GM23338 (cell line): ENCODE measurements around the gene TCEA2. TPM values are rescaled to one million over a fixed set of nuclear protein-coding genes. Genes with fewer than 3 reads are reported as not detected.

Experiments used
- ATAC-seq: fragments of 200-7000 bp; cut with Tn5 transposase; 3 replicates; pipeline ENCODE4 v1.9.1; 2020
- DNase-seq: peaks from one replicate; pipeline ENCODE4 v3.0.0-alpha.2; 2015; ENCODE audit warnings: low spot score
- H2AFZ ChIP-seq: fragments of 200-600 bp; sonication (generic); 2 replicates; pipeline ENCODE4 v1.8.0; 2016; ENCODE audit warnings: antibody characterized with exemption, mild to moderate bottlenecking, moderate library complexity
- H3F3A ChIP-seq: fragments of 200-600 bp; sonication (generic); replicated peaks from 2 replicates; pipeline ENCODE4 v1.8.0; 2017; ENCODE audit warnings: antibody characterized with exemption, mixed run types, low read depth
- H3K27ac ChIP-seq: fragments of 200-600 bp; sonication (generic); 2 replicates; pipeline ENCODE4 v1.6.1; 2016; ENCODE audit warnings: low read depth
- H3K27me3 ChIP-seq: fragments of 200-600 bp; sonication (generic); 2 replicates; pipeline ENCODE4 v1.8.0; 2016; ENCODE audit warnings: mild to moderate bottlenecking, mixed run types, moderate library complexity; ENCODE audit not compliant: insufficient read depth
- H3K36me3 ChIP-seq: fragments of 200-600 bp; sonication (generic); 2 replicates; pipeline ENCODE4 v1.8.0; 2016; ENCODE audit warnings: mild to moderate bottlenecking; ENCODE audit not compliant: insufficient read depth
- H3K4me1 ChIP-seq: fragments of 200-600 bp; sonication (generic); 2 replicates; pipeline ENCODE4 v1.8.0; 2016; ENCODE audit warnings: mild to moderate bottlenecking, moderate library complexity; ENCODE audit not compliant: insufficient read depth
- H3K4me2 ChIP-seq: fragments of 200-600 bp; sonication (generic); 2 replicates; pipeline ENCODE4 v1.7.1; 2017; ENCODE audit warnings: mixed run types
- H3K4me3 ChIP-seq: fragments of 200-600 bp; sonication (generic); 2 replicates; pipeline ENCODE4 v1.6.1; 2016; ENCODE audit warnings: mixed run types
- H3K79me2 ChIP-seq: fragments of 200-600 bp; sonication (generic); replicated peaks from 2 replicates; pipeline ENCODE4 v1.8.0; 2017; ENCODE audit warnings: mild to moderate bottlenecking; ENCODE audit not compliant: insufficient read depth
- H3K9me2 ChIP-seq: fragments of 200-600 bp; sonication (generic); 2 replicates; pipeline ENCODE4 v1.8.0; 2017; ENCODE audit not compliant: insufficient read depth
- H4K20me1 ChIP-seq: fragments of 200-600 bp; sonication (generic); replicated peaks from 2 replicates; pipeline ENCODE4 v1.8.0; 2017; ENCODE audit warnings: mild to moderate bottlenecking; ENCODE audit not compliant: insufficient read depth
- H3K27ac Mint-ChIP-seq: 2 replicates; pipeline ENCODE4 v1.8.0; 2020; ENCODE audit warnings: inconsistent platforms, mild to moderate bottlenecking, moderate library complexity, mixed read lengths
- H3K27me3 Mint-ChIP-seq: 3 replicates; pipeline ENCODE4 v1.8.0; 2022; ENCODE audit warnings: low read depth, mild to moderate bottlenecking, moderate library complexity, mixed read lengths, inconsistent platforms; ENCODE audit not compliant: insufficient read depth, poor library complexity
- H3K36me3 Mint-ChIP-seq: 3 replicates; pipeline ENCODE4 v1.8.0; 2021; ENCODE audit warnings: low read depth, mild to moderate bottlenecking, inconsistent platforms, moderate library complexity, mixed read lengths
- H3K4me1 Mint-ChIP-seq: 3 replicates; pipeline ENCODE4 v1.8.0; 2020; ENCODE audit warnings: mild to moderate bottlenecking, inconsistent platforms, mixed read lengths
- H3K4me3 Mint-ChIP-seq: 3 replicates; pipeline ENCODE4 v1.8.0; 2021; ENCODE audit warnings: moderate library complexity, mild to moderate bottlenecking, inconsistent platforms, mixed read lengths
- H3K9me3 Mint-ChIP-seq: 3 replicates; pipeline ENCODE4 v1.8.0; 2020; ENCODE audit warnings: moderate library complexity, mild to moderate bottlenecking, inconsistent platforms, mixed read lengths
- CREB1 ChIP-seq: fragments of 250-450 bp; sonication (Bioruptor Pico); IDR thresholded peaks from 2 replicates; pipeline ENCODE4 v1.5.0; 2020; ENCODE audit warnings: low read depth, mild to moderate bottlenecking, moderate library complexity
- CTCF ChIP-seq, 2 experiments: fragments of 200-600 bp in 1 of 2; sonication (generic) in 1 of 2; conservative IDR thresholded peaks; 2 replicates each; pipeline versions ENCODE4 v1.5.1 to v1.6.1; 2016 to 2017; ENCODE audit warnings: antibody characterized with exemption in 2 of 2, low read depth in 2 of 2, mild to moderate bottlenecking in 2 of 2, moderate library complexity in 1 of 2
- ETS1 ChIP-seq: IDR thresholded peaks from 2 replicates; pipeline ENCODE4 v1.6.1; 2016; ENCODE audit warnings: antibody characterized with exemption
- EZH2 ChIP-seq: fragments of 200-600 bp; sonication (generic); IDR thresholded peaks from one replicate; pipeline ENCODE4 v1.8.0; 2017; ENCODE audit warnings: antibody characterized with exemption, mild to moderate bottlenecking, low read depth; ENCODE audit not compliant: unreplicated experiment
- EZH2phosphoT487 ChIP-seq: fragments of 200-600 bp; sonication (generic); IDR thresholded peaks from one replicate; pipeline ENCODE4 v1.8.1; 2018; ENCODE audit warnings: antibody characterized with exemption; ENCODE audit not compliant: unreplicated experiment
- JUNB ChIP-seq: IDR thresholded peaks from one replicate; pipeline ENCODE4 v1.6.1; 2016; ENCODE audit warnings: antibody characterized with exemption; ENCODE audit not compliant: unreplicated experiment
- NANOG ChIP-seq: IDR thresholded peaks from 2 replicates; pipeline ENCODE4 v1.6.1; 2016; ENCODE audit warnings: antibody characterized with exemption, borderline replicate concordance
- POLR2AphosphoS5 ChIP-seq: IDR thresholded peaks from 2 replicates; pipeline ENCODE4 v1.6.1; 2016; ENCODE audit warnings: antibody characterized with exemption, low read depth
- STAT1 ChIP-seq: IDR thresholded peaks from one replicate; pipeline ENCODE4 v1.6.1; 2016; ENCODE audit warnings: antibody characterized with exemption; ENCODE audit not compliant: unreplicated experiment
- ZNF114 ChIP-seq: fragments of 250-450 bp; sonication (Bioruptor Pico); IDR thresholded peaks from 2 replicates; pipeline ENCODE4 v1.5.0; 2020; ENCODE audit warnings: mild to moderate bottlenecking, moderate library complexity
- ZNF331 ChIP-seq: fragments of 250-450 bp; sonication (Bioruptor Pico); IDR thresholded peaks from 2 replicates; pipeline ENCODE4 v1.5.0; 2020; ENCODE audit warnings: low read depth, mild to moderate bottlenecking, moderate library complexity
- polyA plus RNA-seq: library from polyadenylated mRNA; unstranded; fragments of >200 nt; fragmentation: Nextera tagmentation; extraction: Ambion mirVana; gene quantifications from 2 replicates; pipeline ENCODE4 v1.2.1, GENCODE V29; 2016
- total RNA-seq: library from RNA; depleted of rRNA; stranded (reverse); fragments of >200 nt; shearing (Covaris generic); gene quantifications from 2 replicates; pipeline ENCODE4 v1.2.3, GENCODE V29; 2014

The TCEA2 gene
- total and polyA plus RNA-seq, 2 experiments from 2014 or later, result 21.0 to 54.4 TPM

GRCh38 chr20:64065062-64065973, 2.3 kb downstream of the TCEA2 start:
- Histone ChIP-seq H4K20me1 (no peaks in the 10 kb centered on the region), H3K4me2 (no peak overlapping the region), H3K4me3 (no peak overlapping the region), H3K9me2 (no peaks in the 10 kb centered on the region), H2AFZ (no peak overlapping the region), H3K4me1 (peaks cover 17% of the 10 kb centered on the region; the same call in 1 of the 2 replicates), H3K27me3 (no peaks in the 10 kb centered on the region), H3K79me2 (no peaks in the 10 kb centered on the region), H3K36me3 (no peaks in the 10 kb centered on the region), H3K27ac (no peak overlapping the region), H3F3A (peaks cover 6% of the 10 kb centered on the region; the same call in 1 of the 2 replicates)
- H3K27me3 Mint-ChIP-seq, result peaks cover 13% of the 10 kb centered on the region
- H3K9me3 Mint-ChIP-seq, result no peaks in the 10 kb centered on the region
- H3K4me3 Mint-ChIP-seq, result peak overlapping the region; percentile 17; the same call in 1 of the 3 replicates
- DNase-seq (no peak), ATAC-seq (no peak)
- peaks cover 34% of the 10 kb centered on the region for H3K4me1 Mint-ChIP-seq
- no peak overlapping the region; the same call in 1 of the 2 replicates for H3K27ac Mint-ChIP-seq
- no peak for TF ChIP-seq ZNF114 (CRISPR knock-in tag)
- TF ChIP-seq NANOG, result no peak
- TF ChIP-seq EZH2, result no peak
- no peak for TF ChIP-seq POLR2AphosphoS5
- no peak for TF ChIP-seq ZNF331 (CRISPR knock-in tag)
- H3K36me3 Mint-ChIP-seq, result no peaks in the 10 kb centered on the region

GRCh38 chr20:64065974-64066343, 3.0 kb downstream of the TCEA2 start:
- ATAC-seq (peak; percentile 15), DNase-seq (peak; percentile 70)
- no peak for TF ChIP-seq CTCF (conservative IDR thresholded peaks at IDR 0.05; ENCODE audit: low read depth in 2 of 2)
- TF ChIP-seq ZNF114 (CRISPR knock-in tag), result no peak
- no peak for TF ChIP-seq POLR2AphosphoS5
- TF ChIP-seq EZH2phosphoT487, result no peak
- no peak for TF ChIP-seq ZNF331 (CRISPR knock-in tag)
- no peak for TF ChIP-seq CREB1 (CRISPR knock-in tag)
- no peak for TF ChIP-seq NANOG
- no peak for TF ChIP-seq EZH2
- TF ChIP-seq STAT1, result no peak
- no peak for TF ChIP-seq ETS1
- TF ChIP-seq JUNB, result no peak
- Histone ChIP-seq H3K36me3 (no peaks in the 10 kb centered on the region), H3K27ac (no peak overlapping the region), H3K4me3 (no peak overlapping the region), H4K20me1 (no peaks in the 10 kb centered on the region), H3K27me3 (no peaks in the 10 kb centered on the region), H2AFZ (no peak overlapping the region), H3K4me2 (no peak overlapping the region), H3F3A (peaks cover 6% of the 10 kb centered on the region; the same call in 1 of the 2 replicates), H3K9me2 (no peaks in the 10 kb centered on the region), H3K79me2 (no peaks in the 10 kb centered on the region), H3K4me1 (peaks cover 17% of the 10 kb centered on the region; the same call in 1 of the 2 replicates)
- Mint-ChIP-seq H3K27me3 (peaks cover 13% of the 10 kb centered on the region), H3K4me1 (peaks cover 34% of the 10 kb centered on the region), H3K27ac (no peak overlapping the region; the same call in 1 of the 2 replicates), H3K9me3 (no peaks in the 10 kb centered on the region), H3K36me3 (no peaks in the 10 kb centered on the region), H3K4me3 (peak overlapping the region; percentile 17; the same call in 1 of the 3 replicates)
